ENCODE results near the gene MTA3.

MTA3 gene

GRCh38 chr2:42733852-42734251, 165.4 kb downstream of the MTA3 start:
- no peaks in the 10 kb centered on the region for H3K36me3 ChIP-seq (ENCODE audit: insufficient read depth, insufficient read length, low read length)
- DNase-seq (ENCODE audit: low read depth, low spot score), result no peak
- H3K9me3 ChIP-seq (ENCODE audit: insufficient read depth, low read length), result peaks cover 18% of the 10 kb centered on the region; the same call in 1 of the 2 replicates
- peaks cover 4% of the 10 kb centered on the region for H3K4me1 ChIP-seq (ENCODE audit: insufficient read depth, insufficient read length)
- no peak for TF ChIP-seq SUZ12 (IDR thresholded peaks at IDR 0.05; ENCODE audit: extremely low read depth, insufficient read depth, insufficient read length)
- no peaks in the 10 kb centered on the region for H3K27me3 ChIP-seq (ENCODE audit: insufficient read depth, insufficient read length)
- H3K4me3 ChIP-seq (ENCODE audit: insufficient read length, low read depth), result no peak overlapping the region
- no peak overlapping the region for H3K9ac ChIP-seq (ENCODE audit: insufficient read length, low read depth)

- no peak overlapping the region for H3K4me3 ChIP-seq (ENCODE audit: insufficient read length, low read depth)
- peaks cover 24% of the 10 kb centered on the region for H3K9me3 ChIP-seq (ENCODE audit: insufficient read depth, low read length)
- no peaks in the 10 kb centered on the region for H3K36me3 ChIP-seq (ENCODE audit: insufficient read depth, insufficient read length, low read length)
- DNase-seq (ENCODE audit: low read depth, low spot score), result no peak
- H3K27me3 ChIP-seq (ENCODE audit: insufficient read depth, insufficient read length), result no peaks in the 10 kb centered on the region
- H3K9ac ChIP-seq (ENCODE audit: insufficient read length, low read depth), result no peak overlapping the region
- peaks cover 4% of the 10 kb centered on the region for H3K4me1 ChIP-seq (ENCODE audit: insufficient read depth, insufficient read length)
- TF ChIP-seq SUZ12 (IDR thresholded peaks at IDR 0.05; ENCODE audit: extremely low read depth, insufficient read depth, insufficient read length) (no peak), ZNF274 (IDR thresholded peaks at IDR 0.05; ENCODE audit: low read depth, low read length) (no peak), YY1 (IDR thresholded peaks at IDR 0.05; ENCODE audit: insufficient read depth, insufficient read length) (no peak)
Measured at GRCh38 chr2:42736598-42737322, 168.3 kb downstream of the MTA3 start.

GRCh38 chr2:42741140-42741539, 172.7 kb downstream of the MTA3 start:
- H3K36me3 ChIP-seq (ENCODE audit: insufficient read depth, insufficient read length, low read length), result no peaks in the 10 kb centered on the region
- no peak overlapping the region for H3K9ac ChIP-seq (ENCODE audit: insufficient read length, low read depth)
- H3K27me3 ChIP-seq (ENCODE audit: insufficient read depth, insufficient read length), result no peaks in the 10 kb centered on the region
- no peak overlapping the region for H3K4me3 ChIP-seq (ENCODE audit: insufficient read length, low read depth)
- H3K9me3 ChIP-seq (ENCODE audit: insufficient read depth, low read length), result peaks cover 33% of the 10 kb centered on the region; the same call in 1 of the 2 replicates
- TF ChIP-seq YY1 (IDR thresholded peaks at IDR 0.05; ENCODE audit: insufficient read depth, insufficient read length) (no peak), SUZ12 (IDR thresholded peaks at IDR 0.05; ENCODE audit: extremely low read depth, insufficient read depth, insufficient read length) (no peak), ZNF274 (IDR thresholded peaks at IDR 0.05; ENCODE audit: low read depth, low read length) (no peak)
- peaks cover 4% of the 10 kb centered on the region for H3K4me1 ChIP-seq (ENCODE audit: insufficient read depth, insufficient read length)
- DNase-seq (ENCODE audit: low read depth, low spot score), result no peak

- no peaks in the 10 kb centered on the region for H3K27me3 ChIP-seq (ENCODE audit: insufficient read depth, insufficient read length)
- no peaks in the 10 kb centered on the region for H3K36me3 ChIP-seq (ENCODE audit: insufficient read depth, insufficient read length, low read length)
- peaks cover 31% of the 10 kb centered on the region; the same call in 1 of the 2 replicates for H3K9me3 ChIP-seq (ENCODE audit: insufficient read depth, low read length)
- no peak overlapping the region for H3K9ac ChIP-seq (ENCODE audit: insufficient read length, low read depth)
- no peak overlapping the region for H3K4me3 ChIP-seq (ENCODE audit: insufficient read length, low read depth)
- no peaks in the 10 kb centered on the region for H3K4me1 ChIP-seq (ENCODE audit: insufficient read depth, insufficient read length)
- DNase-seq (ENCODE audit: low read depth, low spot score), result no peak
- TF ChIP-seq SUZ12 (IDR thresholded peaks at IDR 0.05; ENCODE audit: extremely low read depth, insufficient read depth, insufficient read length), result no peak
- TF ChIP-seq ZNF274 (IDR thresholded peaks at IDR 0.05; ENCODE audit: low read depth, low read length), result no peak
Measured at GRCh38 chr2:42742740-42743658, 174.6 kb downstream of the MTA3 start.

- peaks cover 31% of the 10 kb centered on the region; the same call in 1 of the 2 replicates for H3K9me3 ChIP-seq (ENCODE audit: insufficient read depth, low read length)
- no peak for TF ChIP-seq ZNF274 (IDR thresholded peaks at IDR 0.05; ENCODE audit: low read depth, low read length)
- no peak for TF ChIP-seq YY1 (IDR thresholded peaks at IDR 0.05; ENCODE audit: insufficient read depth, insufficient read length)
- no peak for TF ChIP-seq SUZ12 (IDR thresholded peaks at IDR 0.05; ENCODE audit: extremely low read depth, insufficient read depth, insufficient read length)
- no peak overlapping the region for H3K4me3 ChIP-seq (ENCODE audit: insufficient read length, low read depth)
- no peaks in the 10 kb centered on the region for H3K27me3 ChIP-seq (ENCODE audit: insufficient read depth, insufficient read length)
- H3K4me1 ChIP-seq (ENCODE audit: insufficient read depth, insufficient read length), result no peaks in the 10 kb centered on the region
- DNase-seq (ENCODE audit: low read depth, low spot score), result no peak
- H3K36me3 ChIP-seq (ENCODE audit: insufficient read depth, insufficient read length, low read length), result no peaks in the 10 kb centered on the region
- no peak overlapping the region for H3K9ac ChIP-seq (ENCODE audit: insufficient read length, low read depth)
Measured at GRCh38 chr2:42743659-42743990, 175.2 kb downstream of the MTA3 start.

GRCh38 chr2:42744545-42745082, 176.2 kb downstream of the MTA3 start:
- no peak overlapping the region for H3K9ac ChIP-seq (ENCODE audit: insufficient read length, low read depth)
- H3K4me1 ChIP-seq (ENCODE audit: insufficient read depth, insufficient read length), result no peaks in the 10 kb centered on the region
- peaks cover 31% of the 10 kb centered on the region; the same call in 1 of the 2 replicates for H3K9me3 ChIP-seq (ENCODE audit: insufficient read depth, low read length)
- H3K27me3 ChIP-seq (ENCODE audit: insufficient read depth, insufficient read length), result no peaks in the 10 kb centered on the region
- no peaks in the 10 kb centered on the region for H3K36me3 ChIP-seq (ENCODE audit: insufficient read depth, insufficient read length, low read length)
- DNase-seq (ENCODE audit: low read depth, low spot score), result no peak
- H3K4me3 ChIP-seq (ENCODE audit: insufficient read length, low read depth), result no peak overlapping the region
- TF ChIP-seq YY1 (IDR thresholded peaks at IDR 0.05; ENCODE audit: insufficient read depth, insufficient read length) (no peak), SUZ12 (IDR thresholded peaks at IDR 0.05; ENCODE audit: extremely low read depth, insufficient read depth, insufficient read length) (no peak), ZNF274 (IDR thresholded peaks at IDR 0.05; ENCODE audit: low read depth, low read length) (no peak)

GRCh38 chr2:42747422-42747821, 179.0 kb downstream of the MTA3 start:
- TF ChIP-seq SUZ12 (IDR thresholded peaks at IDR 0.05; ENCODE audit: extremely low read depth, insufficient read depth, insufficient read length) (no peak), YY1 (IDR thresholded peaks at IDR 0.05; ENCODE audit: insufficient read depth, insufficient read length) (no peak), ZNF274 (IDR thresholded peaks at IDR 0.05; ENCODE audit: low read depth, low read length) (no peak)
- Histone ChIP-seq H3K4me3 (ENCODE audit: insufficient read length, low read depth) (no peak overlapping the region), H3K27me3 (ENCODE audit: insufficient read depth, insufficient read length) (no peaks in the 10 kb centered on the region), H3K9me3 (ENCODE audit: insufficient read depth, low read length) (peaks cover 16% of the 10 kb centered on the region; the same call in 1 of the 2 replicates), H3K36me3 (ENCODE audit: insufficient read depth, insufficient read length, low read length) (no peaks in the 10 kb centered on the region), H3K9ac (ENCODE audit: insufficient read length, low read depth) (no peak overlapping the region), H3K4me1 (ENCODE audit: insufficient read depth, insufficient read length) (no peaks in the 10 kb centered on the region)
- DNase-seq (ENCODE audit: low read depth, low spot score), result no peak
